Bone marrow (tissue), 2 donors: ENCODE data around the gene KRTAP9-4.
"Not testable (repeated sequence)": the region's sequence is repeated elsewhere in the genome, so short reads cannot be mapped to it uniquely, and the experiment has no call there.

ENCODE experiments used
- DNase-seq, 2 donors: peaks; one replicate each; lab custom pipeline; 2025; lab: John Stamatoyannopoulos, UW

Gene KRTAP9-4

DNA sequence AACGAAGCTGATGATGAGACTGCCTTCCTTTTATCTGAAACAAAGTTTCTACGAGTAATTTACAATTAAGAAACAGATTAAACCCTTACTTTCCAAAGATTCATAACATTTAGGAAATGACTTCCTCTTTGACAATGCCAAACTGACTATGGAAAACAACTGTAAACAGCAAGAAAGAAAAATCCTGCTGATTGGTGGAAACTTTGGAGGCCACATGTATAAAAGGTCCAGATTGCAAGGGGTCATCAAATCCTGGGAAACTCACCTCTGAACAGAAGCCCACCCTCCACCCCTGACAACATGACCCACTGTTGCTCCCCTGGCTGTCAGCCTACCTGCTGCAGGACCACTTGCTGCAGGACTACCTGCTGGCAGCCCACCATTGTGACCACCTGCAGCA lies 15.6 kb downstream of the KRTAP9-4 start, which contains the start of gene KRTAP9-6:
TSS of gene KRTAP9-6 (plus strand) at position 301 of the 400 bp plus-strand sequence. CDS start at position 301, 0 bp downstream.
- DNase-seq: no peak

DNA sequence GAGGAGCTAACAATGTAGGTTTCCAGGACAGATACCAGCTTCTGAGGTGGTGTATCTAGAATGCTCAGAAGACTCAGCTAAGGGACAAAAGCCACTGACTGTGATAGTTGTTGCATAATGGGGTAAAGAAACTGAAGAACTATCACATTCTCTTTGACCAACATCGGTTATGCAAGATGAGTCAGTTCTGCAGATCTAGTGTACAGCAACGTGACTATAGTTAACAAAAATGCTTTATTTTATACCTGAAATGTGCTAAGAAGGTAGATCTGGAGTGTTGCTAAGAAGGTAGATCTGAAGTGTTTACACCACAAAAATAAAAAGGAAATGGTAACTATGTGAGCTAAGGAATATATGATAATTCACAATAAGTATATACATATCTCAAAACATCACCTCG lies 18.2 kb downstream of the KRTAP9-4 start:
- DNase-seq: no peak

DNA sequence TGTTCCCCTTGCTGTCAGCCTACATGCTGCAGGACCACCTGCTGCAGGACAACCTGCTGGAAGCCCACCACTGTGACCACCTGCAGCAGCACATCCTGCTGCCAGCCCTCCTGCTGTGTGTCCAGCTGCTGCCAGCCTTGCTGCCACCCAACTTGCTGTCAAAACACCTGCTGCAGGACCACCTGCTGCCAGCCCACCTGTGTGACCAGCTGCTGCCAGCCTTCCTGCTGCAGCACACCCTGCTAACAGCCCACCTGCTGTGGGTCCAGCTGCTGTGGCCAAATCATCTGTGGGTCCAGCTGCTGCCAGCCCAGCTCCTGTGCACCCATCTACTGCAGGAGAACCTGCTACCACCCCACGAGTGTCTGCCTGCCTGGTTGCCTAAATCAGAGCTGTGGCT lies 21.8 kb downstream of the KRTAP9-4 start:
- DNase-seq: not testable (repeated sequence)

DNA sequence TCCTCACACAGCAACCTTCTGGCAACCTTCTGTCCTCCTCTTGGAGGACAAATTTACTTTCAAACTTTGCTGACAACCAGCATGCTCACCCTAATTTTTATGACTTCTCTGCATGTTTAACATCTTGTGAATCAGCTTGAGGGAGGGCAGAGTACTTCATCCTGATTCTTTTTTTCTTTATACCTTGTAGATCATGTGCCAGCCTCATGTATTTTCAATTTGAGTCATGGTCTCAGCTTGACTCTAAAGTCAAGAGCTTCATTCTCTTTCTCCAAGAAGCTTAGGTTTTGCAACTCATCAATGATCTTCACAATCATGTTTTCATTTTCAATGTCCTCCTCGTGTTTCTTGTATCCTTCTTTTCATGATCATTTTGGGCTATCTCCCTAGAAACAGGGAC lies 22.4 kb downstream of the KRTAP9-4 start:
- DNase-seq: no peak

DNA sequence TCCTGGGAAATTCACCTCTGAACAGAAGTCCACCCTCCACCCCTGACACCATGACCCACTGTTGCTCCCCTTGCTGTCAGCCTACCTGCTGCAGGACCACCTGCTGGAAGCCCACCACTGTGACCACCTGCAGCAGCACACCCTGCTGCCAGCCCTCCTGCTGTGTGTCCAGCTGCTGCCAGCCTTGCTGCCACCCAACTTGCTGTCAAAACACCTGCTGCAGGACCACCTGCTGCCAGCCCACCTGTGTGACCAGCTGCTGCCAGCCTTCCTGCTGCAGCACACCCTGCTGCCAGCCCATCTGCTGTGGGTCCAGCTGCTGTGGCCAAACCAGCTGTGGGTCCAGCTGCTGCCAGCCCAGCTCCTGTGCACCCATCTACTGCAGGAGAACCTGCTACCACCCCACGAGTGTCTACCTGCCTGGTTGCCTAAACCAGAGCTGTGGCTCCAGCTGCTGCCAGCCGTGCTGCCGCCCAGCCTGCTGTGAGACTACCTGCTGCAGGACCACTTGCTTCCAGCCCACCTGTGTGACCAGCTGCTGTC lies 26.2 kb downstream of the KRTAP9-4 start, which contains the start of gene KRTAP9-7:
TSS of gene KRTAP9-7 (plus strand) at position 51 of the 543 bp plus-strand sequence. CDS start at position 51, 0 bp downstream.
- DNase-seq: not testable (repeated sequence)

DNA sequence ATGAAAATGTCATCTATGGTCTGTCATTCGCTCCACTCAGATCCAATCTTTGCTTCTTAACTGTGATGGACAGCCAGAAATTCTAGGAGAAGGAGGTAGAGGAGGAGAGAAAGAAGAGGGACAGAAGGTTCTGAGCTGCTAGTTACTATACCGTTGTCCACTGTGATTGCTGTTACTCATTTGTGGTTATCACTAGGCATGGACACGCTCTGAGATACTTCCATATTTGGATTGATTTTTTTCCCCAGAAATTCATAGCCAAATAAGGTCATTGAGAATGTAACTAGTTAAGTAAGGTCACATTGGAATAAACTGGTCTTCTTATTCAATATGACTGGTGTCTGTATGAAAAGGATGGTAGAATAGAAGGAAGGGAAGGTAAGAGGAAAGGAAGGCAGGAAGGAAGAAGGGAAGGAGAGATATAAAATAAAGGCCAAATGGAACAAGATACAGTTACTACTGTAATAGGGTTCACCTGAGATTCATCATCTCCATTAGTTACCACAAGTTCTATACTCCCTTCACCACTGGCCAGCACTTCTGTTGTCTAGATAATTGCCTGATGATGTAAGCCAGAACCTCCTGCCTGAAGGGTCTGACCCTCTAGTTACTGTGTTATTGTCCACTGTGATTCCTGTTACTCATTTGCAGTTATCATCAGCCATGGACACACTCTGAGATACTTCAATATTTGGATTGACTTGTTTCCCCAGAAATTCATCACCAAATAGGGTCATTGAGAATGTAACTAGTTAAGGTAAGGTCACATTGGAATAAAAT lies 28.9 kb downstream of the KRTAP9-4 start:
- no peak for DNase-seq

DNA sequence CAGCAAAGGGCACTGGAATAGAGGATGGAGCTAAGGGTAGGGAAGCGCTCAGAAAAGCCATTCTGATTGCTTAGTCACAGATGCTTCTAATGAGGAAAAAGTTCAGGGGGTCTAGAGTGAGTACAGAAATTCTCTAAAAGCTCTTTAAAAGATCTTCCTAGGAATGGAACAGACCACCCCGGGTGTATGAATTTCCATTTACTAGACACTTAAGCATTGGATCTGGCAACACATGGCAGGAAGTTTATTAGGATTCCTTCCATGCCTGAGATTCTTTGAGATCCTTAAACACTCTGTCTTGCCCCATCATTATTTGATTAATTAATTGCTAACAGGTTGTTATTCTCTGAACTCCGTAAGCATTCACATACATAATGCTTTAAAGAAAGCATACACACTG lies 34.6 kb downstream of the KRTAP9-4 start:
- DNase-seq: no peak

DNA sequence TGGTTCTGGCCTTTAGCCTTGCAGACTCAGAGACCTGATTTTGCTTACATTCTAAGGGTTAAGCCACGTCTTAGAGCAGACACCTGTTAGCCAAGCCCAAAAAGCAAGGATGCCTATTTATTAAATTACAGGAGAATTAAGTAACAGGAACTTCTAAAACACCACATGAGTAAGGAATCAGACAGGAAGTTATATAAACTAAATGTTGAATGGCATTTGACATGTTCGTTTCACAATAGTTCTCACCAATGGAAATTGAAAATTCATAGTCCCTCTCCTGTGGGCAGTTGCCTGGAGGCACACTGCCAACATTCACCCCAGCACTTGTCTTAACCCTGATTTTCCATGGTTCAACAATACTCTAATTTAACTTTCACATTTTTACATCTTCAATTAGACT lies 35.1 kb downstream of the KRTAP9-4 start:
- no peak for DNase-seq

DNA sequence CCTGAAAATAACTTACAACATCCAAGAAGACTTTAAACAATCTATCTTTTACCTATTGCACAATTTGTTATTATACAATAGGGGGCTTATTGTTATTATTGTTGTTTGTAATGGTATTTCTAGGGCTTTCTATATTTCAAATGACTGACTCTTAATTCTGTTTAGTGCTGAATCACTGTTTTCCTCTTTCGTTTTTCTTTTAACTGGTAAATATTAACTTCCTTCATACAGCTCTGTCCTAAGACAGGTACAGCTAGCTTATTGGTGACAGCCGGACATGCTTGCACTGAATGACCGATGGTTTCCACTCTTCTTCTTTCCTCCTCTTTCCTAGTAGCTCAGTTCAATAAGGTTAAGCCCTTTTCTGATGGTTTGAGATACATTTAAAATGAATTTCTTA lies 37.6 kb downstream of the KRTAP9-4 start:
- no peak for DNase-seq

DNA sequence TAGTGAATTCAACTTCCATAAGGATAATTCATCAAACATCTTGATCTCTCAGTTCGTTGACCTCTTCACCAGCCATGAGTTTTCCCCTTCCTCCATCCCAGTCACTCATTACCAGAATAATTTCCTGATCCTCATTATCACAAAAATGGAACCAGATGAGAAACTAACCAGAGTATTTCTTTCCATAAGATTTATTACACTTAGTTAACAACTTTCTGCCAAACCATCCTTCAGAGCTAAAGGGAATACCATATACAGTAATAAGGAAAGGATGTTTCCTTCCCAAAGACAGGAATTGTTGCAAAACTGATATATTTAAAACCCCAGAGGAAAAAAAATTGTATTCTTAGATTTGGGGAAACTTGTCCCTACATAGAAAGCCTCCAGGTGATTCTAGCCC lies 44.5 kb downstream of the KRTAP9-4 start:
- no peak for DNase-seq

DNA sequence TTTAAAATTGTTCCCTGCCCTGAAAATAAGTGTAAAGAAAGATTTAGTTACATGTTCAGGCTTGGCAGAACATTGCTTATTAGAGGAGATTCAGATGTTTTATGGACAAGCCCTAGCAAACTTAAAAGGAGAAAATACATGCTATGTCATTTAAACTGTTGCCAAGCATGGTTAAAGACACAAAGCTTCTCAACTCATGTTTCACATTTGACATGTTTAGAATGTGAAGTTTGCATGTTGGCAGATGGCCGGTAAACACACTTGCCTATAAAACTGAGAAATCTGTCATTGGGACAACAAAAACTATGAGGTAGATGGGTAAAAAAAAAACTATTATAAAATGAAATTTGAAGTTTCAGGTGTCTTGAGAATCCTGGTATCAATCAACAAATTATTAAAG lies 47.4 kb downstream of the KRTAP9-4 start:
- DNase-seq: no peak

DNA sequence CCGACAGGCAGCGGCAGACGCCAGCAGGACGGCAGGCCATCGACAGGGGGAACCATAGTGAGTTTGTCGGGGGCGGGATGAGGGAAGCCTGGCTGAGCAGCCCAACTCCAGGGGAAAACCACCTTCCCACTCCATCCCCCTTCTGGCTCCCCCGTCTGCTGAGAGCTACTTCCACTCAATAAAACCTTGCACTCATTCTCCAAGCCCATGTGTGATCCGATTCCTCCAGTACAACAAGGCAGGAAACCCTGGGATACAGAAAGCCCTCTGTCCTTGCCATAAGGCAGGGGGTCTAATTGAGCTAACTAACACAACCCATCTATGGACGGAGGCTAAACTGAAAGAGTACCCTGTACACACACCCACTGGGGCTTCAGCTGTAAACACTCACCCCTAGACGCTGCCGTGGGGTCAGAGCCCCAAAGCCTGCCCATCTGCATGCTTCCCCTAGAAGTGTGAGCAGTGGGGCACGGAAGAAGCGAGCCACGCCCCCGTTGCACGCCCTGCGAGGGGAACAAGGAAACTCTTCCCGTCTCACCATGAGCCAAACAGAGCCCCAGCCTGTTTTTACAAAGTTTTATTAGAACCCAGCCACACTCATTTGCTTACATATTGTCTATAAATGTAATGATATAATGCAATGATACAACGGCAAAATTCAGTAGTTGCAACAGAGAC lies 49.1 kb downstream of the KRTAP9-4 start:
- DNase-seq: no peak
